Keratinocyte (primary cell): ENCODE measurements around the gene GSTCD. TPM values are rescaled to one million over a fixed set of nuclear protein-coding genes. Genes with fewer than 3 reads are reported as not detected.

Experiments used
- DNase-seq: peaks from one replicate; pipeline ENCODE4 v3.0.0-alpha.2; 2011; ENCODE audit warnings: low read depth, missing footprints, low spot score
- FAIRE-seq: peaks from 2 replicates; lab custom pipeline; 2011; peaks lifted over from hg19 to GRCh38; lab: Jason Lieb, UNC
- H2AFZ ChIP-seq: 2 replicates; pipeline ENCODE4 v1.6.0; 2012; ENCODE audit warnings: low read length, control low read depth, inconsistent platforms; ENCODE audit not compliant: control insufficient read depth
- H3K27ac ChIP-seq: 2 replicates; pipeline ENCODE4 v1.5.1; 2011; ENCODE audit warnings: low read length; ENCODE audit not compliant: control insufficient read depth, insufficient read depth
- H3K27me3 ChIP-seq: 3 replicates; pipeline ENCODE4 v1.6.0; 2011; ENCODE audit warnings: low read length; ENCODE audit not compliant: control insufficient read depth, insufficient read depth; ENCODE audit errors: extremely low read depth
- H3K36me3 ChIP-seq, 2 experiments: 2 replicates in 1 of 2; 3 replicates in 1 of 2; pipeline ENCODE4 v1.5.1; 2011; ENCODE audit warnings: low read length in 2 of 2, mild to moderate bottlenecking in 1 of 2; ENCODE audit not compliant: control insufficient read depth in 2 of 2, insufficient read depth in 2 of 2; ENCODE audit errors: extremely low read depth in 1 of 2
- H3K4me1 ChIP-seq: 3 replicates; pipeline ENCODE4 v1.5.1; 2011; ENCODE audit warnings: low read length; ENCODE audit not compliant: control insufficient read depth, insufficient read depth; ENCODE audit errors: extremely low read depth
- H3K4me2 ChIP-seq: 3 replicates; pipeline ENCODE4 v1.6.0; 2011; ENCODE audit warnings: low read depth, low read length; ENCODE audit not compliant: control insufficient read depth, insufficient read depth; ENCODE audit errors: extremely low read depth
- H3K4me3 ChIP-seq, 3 experiments: fragments of 200-600 bp in 1 of 3; sonication (generic) in 1 of 3; 2 replicates in 2 of 3; 3 replicates in 1 of 3; pipeline ENCODE4 v1.5.1; 2011 to 2016; ENCODE audit warnings: low read length in 3 of 3, mild to moderate bottlenecking in 3 of 3, control low read depth in 2 of 3, inconsistent platforms in 1 of 3, low read depth in 1 of 3, mixed read lengths in 1 of 3, mixed run types in 1 of 3, moderate library complexity in 1 of 3; ENCODE audit not compliant: control insufficient read depth in 2 of 3, insufficient read depth in 2 of 3; ENCODE audit errors: extremely low read depth in 1 of 3
- H3K79me2 ChIP-seq: 2 replicates; pipeline ENCODE4 v1.6.0; 2012; ENCODE audit warnings: low read length; ENCODE audit not compliant: control insufficient read depth, insufficient read depth
- H3K9ac ChIP-seq: 3 replicates; pipeline ENCODE4 v1.6.0; 2011; ENCODE audit warnings: low read length; ENCODE audit not compliant: control insufficient read depth, insufficient read depth; ENCODE audit errors: extremely low read depth
- H3K9me1 ChIP-seq: 3 replicates; pipeline ENCODE4 v1.6.0; 2011; ENCODE audit warnings: low read length; ENCODE audit not compliant: control insufficient read depth, insufficient read depth; ENCODE audit errors: extremely low read depth
- H3K9me3 ChIP-seq: 2 replicates; pipeline ENCODE4 v1.5.1; 2012; ENCODE audit warnings: low read depth, low read length; ENCODE audit not compliant: control insufficient read depth
- H4K20me1 ChIP-seq: 3 replicates; pipeline ENCODE4 v1.6.0; 2011; ENCODE audit warnings: low read length; ENCODE audit not compliant: control insufficient read depth, insufficient read depth; ENCODE audit errors: extremely low read depth
- EZH2 ChIP-seq: IDR thresholded peaks from one replicate; pipeline ENCODE4 v1.6.1; 2012; ENCODE audit warnings: inconsistent platforms, mild to moderate bottlenecking, low read length, moderate library complexity
- dilution Hi-C: fragments of 300-500 bp; cut with MboI; formaldehyde crosslinking; loops from one replicate; pipeline ENCODE4 v1.7.0; 2020; ENCODE audit warnings: low sequenced_read_pairs; ENCODE audit not compliant: extremely low pct_ligation_motif_present
- polyA plus RNA-seq, 5 experiments: library from polyadenylated mRNA; depleted of rRNA in 3 of 5; stranded (reverse) in 3 of 5; stranded (forward) in 1 of 5; unstranded in 1 of 5; fragments of >200 nt; gene quantifications; 1 replicate in 1 of 5; 2 replicates in 3 of 5; 3 replicates in 1 of 5; pipeline versions ENCODE4 v1.2.1 to v1.2.3, GENCODE V29; 2011 to 2012; ENCODE audit warnings: missing spikeins in 2 of 5, low read depth in 1 of 5, low replicate concordance in 1 of 5
- TF ChIP-seq, protein P1 (sequence below), 3 experiments: IDR thresholded peaks in 1 of 3; conservative IDR thresholded peaks in 1 of 3; optimal IDR thresholded peaks in 1 of 3; 2 replicates in 2 of 3; 3 replicates in 1 of 3; pipeline versions ENCODE3 to v1.5.1; 2011; ENCODE audit warnings: low read length in 3 of 3, mild to moderate bottlenecking in 3 of 3, moderate library complexity in 2 of 3, control low read depth in 1 of 3, inconsistent platforms in 1 of 3; ENCODE audit not compliant: insufficient read depth in 2 of 3; ENCODE audit errors: extremely low read depth in 1 of 3

Gene GSTCD
- polyA plus RNA-seq, 1 donor (not counting 4 experiments of a cell fraction or from before 2014, with no cell fraction given), result 23.2 TPM

DNA sequence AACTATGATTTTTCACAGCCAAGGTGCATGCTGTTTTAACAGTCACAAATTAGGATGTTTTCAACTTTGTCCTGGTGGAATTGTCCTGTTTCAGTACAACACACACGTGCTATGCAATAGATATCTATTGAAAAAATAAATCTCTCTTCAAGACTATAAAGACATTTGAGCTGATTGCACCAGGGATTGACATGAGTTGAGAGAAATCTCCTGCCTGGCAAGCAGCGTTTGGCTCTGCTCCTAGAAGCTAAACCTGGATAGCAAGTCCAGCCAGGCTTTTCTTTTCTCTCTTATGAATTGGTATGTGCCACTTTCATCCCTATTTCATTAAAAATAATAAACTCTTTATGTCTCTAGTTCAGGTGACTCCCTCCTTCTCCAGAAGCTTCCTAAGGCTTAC lies 170.1 kb downstream of the GSTCD start:
- dilution Hi-C loops, result no loop called here
- H3K9ac ChIP-seq, result no peak overlapping the region
- no peak overlapping the region for H3K27ac ChIP-seq
- H3K9me1 ChIP-seq, result no peaks in the 10 kb centered on the region
- no peak overlapping the region for H2AFZ ChIP-seq
- H3K27me3 ChIP-seq, result no peaks in the 10 kb centered on the region
- H3K79me2 ChIP-seq, result no peaks in the 10 kb centered on the region
- FAIRE-seq (no peak), DNase-seq (no peak)
- no peak overlapping the region for H3K4me2 ChIP-seq
- H4K20me1 ChIP-seq, result no peaks in the 10 kb centered on the region
- TF ChIP-seq, protein P1, sequence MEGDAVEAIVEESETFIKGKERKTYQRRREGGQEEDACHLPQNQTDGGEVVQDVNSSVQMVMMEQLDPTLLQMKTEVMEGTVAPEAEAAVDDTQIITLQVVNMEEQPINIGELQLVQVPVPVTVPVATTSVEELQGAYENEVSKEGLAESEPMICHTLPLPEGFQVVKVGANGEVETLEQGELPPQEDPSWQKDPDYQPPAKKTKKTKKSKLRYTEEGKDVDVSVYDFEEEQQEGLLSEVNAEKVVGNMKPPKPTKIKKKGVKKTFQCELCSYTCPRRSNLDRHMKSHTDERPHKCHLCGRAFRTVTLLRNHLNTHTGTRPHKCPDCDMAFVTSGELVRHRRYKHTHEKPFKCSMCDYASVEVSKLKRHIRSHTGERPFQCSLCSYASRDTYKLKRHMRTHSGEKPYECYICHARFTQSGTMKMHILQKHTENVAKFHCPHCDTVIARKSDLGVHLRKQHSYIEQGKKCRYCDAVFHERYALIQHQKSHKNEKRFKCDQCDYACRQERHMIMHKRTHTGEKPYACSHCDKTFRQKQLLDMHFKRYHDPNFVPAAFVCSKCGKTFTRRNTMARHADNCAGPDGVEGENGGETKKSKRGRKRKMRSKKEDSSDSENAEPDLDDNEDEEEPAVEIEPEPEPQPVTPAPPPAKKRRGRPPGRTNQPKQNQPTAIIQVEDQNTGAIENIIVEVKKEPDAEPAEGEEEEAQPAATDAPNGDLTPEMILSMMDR (optimal IDR thresholded peaks at IDR 0.05 in 1 of 3, IDR thresholded peaks at IDR 0.05 in 1 of 3, conservative IDR thresholded peaks at IDR 0.05 in 1 of 3; ENCODE audit: extremely low read depth in 1 of 3, insufficient read depth in 2 of 3, low read length in 3 of 3), result no peak
- TF ChIP-seq EZH2, result no peak
- no peaks in the 10 kb centered on the region for H3K36me3 ChIP-seq
- no peaks in the 10 kb centered on the region for H3K4me1 ChIP-seq
- no peaks in the 10 kb centered on the region for H3K9me3 ChIP-seq
- no peak overlapping the region for H3K4me3 ChIP-seq

DNA sequence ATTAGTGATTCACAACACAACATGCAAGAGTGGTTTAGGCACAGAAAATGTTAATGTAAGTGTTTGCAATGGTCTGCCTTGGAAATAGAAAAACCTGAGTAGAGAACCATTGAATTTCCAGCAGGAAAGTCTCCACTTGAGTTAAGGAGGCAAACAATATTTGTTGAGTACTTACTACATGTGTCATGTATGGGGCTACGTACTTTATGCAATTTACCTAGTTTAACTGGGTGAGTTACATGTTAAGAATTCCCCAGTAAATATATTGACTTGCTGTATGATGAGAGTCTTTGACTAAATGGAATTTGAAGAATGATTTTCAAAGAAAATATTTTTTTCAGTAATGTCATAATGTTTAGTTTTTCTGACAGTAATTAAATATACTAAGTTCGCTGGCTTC lies 178.9 kb downstream of the GSTCD start:
- Histone ChIP-seq H3K27me3 (no peaks in the 10 kb centered on the region), H3K4me2 (no peak overlapping the region), H4K20me1 (no peaks in the 10 kb centered on the region), H2AFZ (no peak overlapping the region), H3K4me3 (no peak overlapping the region), H3K9me3 (no peaks in the 10 kb centered on the region), H3K9me1 (no peaks in the 10 kb centered on the region), H3K9ac (no peak overlapping the region), H3K4me1 (no peaks in the 10 kb centered on the region), H3K36me3 (no peaks in the 10 kb centered on the region), H3K27ac (no peak overlapping the region), H3K79me2 (no peaks in the 10 kb centered on the region)
- TF ChIP-seq, protein P1 (optimal IDR thresholded peaks at IDR 0.05 in 1 of 3, IDR thresholded peaks at IDR 0.05 in 1 of 3, conservative IDR thresholded peaks at IDR 0.05 in 1 of 3; ENCODE audit: extremely low read depth in 1 of 3, insufficient read depth in 2 of 3, low read length in 3 of 3), result no peak
- no peak for TF ChIP-seq EZH2
- dilution Hi-C loops, result no loop called here
- DNase-seq, result no peak
- no peak for FAIRE-seq
